WTC11 (cell line): ENCODE measurements around the gene HNRNPL. TPM values are rescaled to one million over a fixed set of nuclear protein-coding genes. Genes with fewer than 3 reads are reported as not detected.

ENCODE experiments used
- ATF2 ChIP-seq: sonication (generic); formaldehyde crosslinking; IDR thresholded peaks from 2 replicates; pipeline ENCODE4 v1.8.1; 2022; ENCODE audit warnings: low read depth, missing genetic modification reagents, borderline replicate concordance
- ATF3 ChIP-seq: sonication (generic); formaldehyde crosslinking; conservative IDR thresholded peaks from 2 replicates; pipeline ENCODE4 v1.8.1; 2022; ENCODE audit warnings: mild to moderate bottlenecking, missing genetic modification reagents
- CTCF ChIP-seq: fragments of 200-600 bp; IDR thresholded peaks from 2 replicates; pipeline ENCODE4 v1.8.0; 2022; ENCODE audit warnings: antibody characterized with exemption
- E2F5 ChIP-seq: sonication (generic); formaldehyde crosslinking; IDR thresholded peaks from 2 replicates; pipeline ENCODE4 v1.8.1; 2022; ENCODE audit warnings: mild to moderate bottlenecking, moderate library complexity, missing genetic modification reagents
- ELF4 ChIP-seq: sonication (generic); formaldehyde crosslinking; IDR thresholded peaks from 2 replicates; pipeline ENCODE4 v1.8.1; 2022; ENCODE audit warnings: low read depth, mild to moderate bottlenecking, moderate library complexity, missing genetic modification reagents
- HMGXB4 ChIP-seq: sonication (generic); formaldehyde crosslinking; IDR thresholded peaks from 2 replicates; pipeline ENCODE4 v1.8.1; 2023; ENCODE audit warnings: mild to moderate bottlenecking, moderate library complexity, missing genetic modification reagents
- KAT7 ChIP-seq: sonication (generic); formaldehyde crosslinking; IDR thresholded peaks from 2 replicates; pipeline ENCODE4 v1.8.1; 2023; ENCODE audit warnings: missing genetic modification reagents, mild to moderate bottlenecking, borderline replicate concordance
- NFATC4 ChIP-seq: fragments of 250-450 bp; sonication (Bioruptor Pico); IDR thresholded peaks from 2 replicates; pipeline ENCODE4 v1.9.0; 2021; ENCODE audit warnings: mild to moderate bottlenecking
- NR3C1 ChIP-seq: sonication (generic); formaldehyde crosslinking; conservative IDR thresholded peaks from 2 replicates; pipeline ENCODE4 v1.8.1; 2023; ENCODE audit warnings: low read depth, mild to moderate bottlenecking, missing genetic modification reagents
- PRDM15 ChIP-seq: sonication (generic); formaldehyde crosslinking; IDR thresholded peaks from 2 replicates; pipeline ENCODE4 v1.8.0; 2022; ENCODE audit warnings: missing genetic modification reagents
- RORB ChIP-seq: fragments of 250-450 bp; sonication (Bioruptor Pico); IDR thresholded peaks from 2 replicates; pipeline ENCODE4 v1.9.0; 2021; ENCODE audit warnings: mild to moderate bottlenecking
- TP53 ChIP-seq: sonication (generic); formaldehyde crosslinking; IDR thresholded peaks from 2 replicates; pipeline ENCODE4 v1.8.1; 2023; ENCODE audit warnings: mild to moderate bottlenecking, missing genetic modification reagents
- ZNF416 ChIP-seq: fragments of 250-450 bp; sonication (Bioruptor Pico); IDR thresholded peaks from 2 replicates; pipeline ENCODE4 v1.9.0; 2021; ENCODE audit warnings: mild to moderate bottlenecking, inconsistent platforms
- ZSCAN18 ChIP-seq: fragments of 250-450 bp; sonication (Bioruptor Pico); IDR thresholded peaks from 2 replicates; pipeline ENCODE4 v2.1.2; 2022; ENCODE audit warnings: mild to moderate bottlenecking, moderate library complexity
- total RNA-seq: library from RNA; stranded (reverse); gene quantifications from 3 replicates; pipeline ENCODE4 v1.2.3, GENCODE V29; 2021

Gene HNRNPL
- total RNA-seq, 1 experiment from 2014 or later = 779 TPM

GRCh38 chr19:38849860-38850435, at the start of gene HNRNPL (continued):
- TF ChIP-seq PRDM15 = no peak
- TF ChIP-seq ATF3 (CRISPR knock-in tag) = no peak
- TF ChIP-seq ZNF416 (CRISPR knock-in tag) = no peak
- TF ChIP-seq RORB (CRISPR knock-in tag) = no peak
- TF ChIP-seq CTCF = peak; percentile 34; the same call in 1 of the 2 replicates
- no peak for TF ChIP-seq ATF2 (CRISPR knock-in tag)
- TF ChIP-seq ZSCAN18 (CRISPR knock-in tag) = no peak
- peak; percentile 16; the same call in 1 of the 2 replicates for TF ChIP-seq E2F5 (CRISPR knock-in tag)
- TF ChIP-seq NR3C1 (CRISPR knock-in tag) = no peak
- no peak for TF ChIP-seq HMGXB4
- TF ChIP-seq KAT7 (CRISPR knock-in tag) = no peak
- no peak for TF ChIP-seq TP53 (CRISPR knock-in tag)
- TF ChIP-seq NFATC4 (CRISPR knock-in tag) = no peak
- no peak for TF ChIP-seq ELF4 (CRISPR knock-in tag)
